HG03442 (cell line): ENCODE measurements around the gene SGMS1.
"Not testable (repeated sequence)": the region's sequence is repeated elsewhere in the genome, so short reads cannot be mapped to it uniquely, and the experiment has no call there.

Source experiments
- ATAC-seq: cut with Tn5 transposase; IDR thresholded peaks from one replicate; pipeline ENCODE4 v1.9.1; 2021; ENCODE audit warnings: mild to moderate bottlenecking, moderate library complexity; ENCODE audit not compliant: unreplicated experiment

The SGMS1 gene

DNA sequence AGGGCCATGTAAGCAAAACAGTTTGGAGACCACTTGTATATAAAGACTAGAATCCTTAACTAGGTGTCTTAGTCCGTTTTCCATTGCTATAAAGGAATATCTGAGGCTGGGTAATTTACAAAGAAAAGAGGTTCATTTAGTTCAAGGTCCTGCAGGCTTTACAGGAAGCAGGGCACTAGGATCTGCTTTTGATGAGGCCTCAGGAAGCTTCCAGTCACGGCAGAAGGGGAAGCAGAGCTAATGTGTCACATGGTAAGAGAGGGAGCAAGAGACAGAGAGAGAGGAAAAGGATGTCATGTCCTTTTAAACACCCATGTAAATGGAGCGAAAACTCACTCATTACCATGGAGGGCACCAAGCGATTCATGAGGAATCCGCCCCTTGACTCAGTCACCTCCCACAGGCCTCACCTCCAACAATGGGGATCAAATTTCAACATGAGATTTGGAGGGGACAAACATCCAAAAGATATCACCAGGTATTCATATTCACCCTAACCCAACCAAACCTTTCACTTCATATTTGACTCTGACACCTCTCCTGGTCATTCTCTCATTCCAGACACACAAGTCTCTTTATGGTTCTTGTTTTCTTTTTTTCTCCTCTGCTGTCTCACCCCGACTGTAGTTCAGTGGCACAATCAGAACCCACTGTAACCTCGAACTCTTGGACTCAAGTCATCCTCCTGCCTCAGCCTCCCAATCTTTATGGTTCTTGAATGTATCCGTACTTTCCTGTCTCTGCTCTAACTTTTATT is 342.4 kb downstream of the SGMS1 start:
- no peak for ATAC-seq

DNA sequence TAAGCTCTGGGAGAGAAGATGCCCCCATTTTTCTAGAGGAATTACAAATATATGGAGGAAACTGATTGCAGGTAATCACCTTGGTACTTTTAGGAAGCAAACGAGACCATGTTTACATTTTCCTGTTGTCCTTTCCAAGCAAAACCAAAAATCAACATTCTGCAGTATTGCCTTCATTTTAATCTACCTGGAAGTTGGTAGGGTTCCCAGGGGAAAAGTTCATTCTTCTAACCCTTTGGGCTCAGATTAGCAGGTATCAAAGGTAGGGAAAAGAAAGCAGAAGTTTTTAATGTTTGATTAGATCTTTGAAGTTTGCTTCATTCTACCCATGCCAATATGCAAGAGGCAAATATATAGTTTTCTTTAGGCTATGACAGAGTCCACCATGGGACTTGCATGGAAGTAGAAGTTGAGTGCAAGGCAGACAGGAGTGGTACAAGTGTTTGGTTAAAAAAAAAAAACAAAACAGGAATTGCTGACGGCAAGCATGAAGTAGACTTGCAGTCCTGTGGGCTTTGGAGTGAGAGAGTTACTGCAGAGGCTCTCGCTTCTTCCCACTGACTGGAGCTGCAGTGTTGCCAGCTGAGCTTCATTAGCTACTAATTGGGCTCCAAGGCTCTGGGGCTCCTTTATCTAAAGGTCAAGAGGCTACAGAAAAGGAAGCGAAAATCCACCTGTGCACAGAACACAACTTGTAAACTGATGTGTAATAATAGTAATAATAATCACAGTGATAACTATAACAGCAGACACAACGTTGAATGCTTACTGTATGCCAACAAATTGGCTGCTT is 343.5 kb downstream of the SGMS1 start:
- ATAC-seq, result no peak

DNA sequence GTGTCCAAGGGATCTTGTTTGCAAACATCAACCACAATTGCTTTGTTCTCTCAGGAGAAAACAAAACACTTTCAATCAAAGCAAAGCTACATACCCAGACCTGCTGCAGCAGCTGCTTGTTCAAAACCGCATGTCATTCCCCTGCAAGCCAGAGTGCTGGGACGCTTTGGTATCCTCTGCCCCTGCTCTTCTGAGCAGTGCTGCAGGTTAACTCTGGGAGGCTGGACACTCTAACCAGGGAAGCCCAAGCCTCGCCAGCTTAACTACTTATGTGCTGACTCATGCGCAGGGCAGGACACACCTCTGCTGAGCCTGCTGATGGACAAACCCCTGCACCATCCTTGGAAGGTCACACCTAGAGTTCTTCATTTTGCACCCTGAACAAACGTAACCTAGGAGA is 344.3 kb downstream of the SGMS1 start:
- ATAC-seq, result no peak

DNA sequence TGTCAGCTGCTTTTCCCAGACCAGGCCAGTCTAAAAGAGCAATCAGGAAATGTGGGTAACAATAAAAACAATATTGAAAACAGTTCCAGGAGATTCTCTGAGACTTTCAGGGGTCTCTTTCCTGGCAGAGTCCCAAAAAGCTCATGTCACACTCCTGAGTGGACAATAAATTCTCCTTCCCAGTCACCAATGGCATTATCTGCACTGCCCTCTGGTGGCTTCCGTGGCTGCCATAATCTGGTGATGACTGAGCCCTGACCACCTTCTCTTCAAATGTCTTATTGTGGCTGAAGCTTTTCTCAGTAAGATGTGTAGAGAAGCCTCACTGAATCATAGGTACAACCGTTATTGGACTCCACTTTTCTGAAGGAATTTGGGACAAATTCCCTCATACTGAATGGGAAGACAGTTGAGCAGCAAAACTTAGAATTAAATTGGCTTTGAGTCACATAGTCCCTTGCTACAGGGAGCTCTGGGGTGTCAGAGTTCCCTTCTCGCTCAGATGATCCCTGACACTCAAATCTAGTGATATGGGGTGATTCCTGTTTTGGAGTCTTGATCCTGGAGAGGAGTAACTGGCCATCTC is 348.0 kb downstream of the SGMS1 start:
- ATAC-seq, result peak; percentile 70

DNA sequence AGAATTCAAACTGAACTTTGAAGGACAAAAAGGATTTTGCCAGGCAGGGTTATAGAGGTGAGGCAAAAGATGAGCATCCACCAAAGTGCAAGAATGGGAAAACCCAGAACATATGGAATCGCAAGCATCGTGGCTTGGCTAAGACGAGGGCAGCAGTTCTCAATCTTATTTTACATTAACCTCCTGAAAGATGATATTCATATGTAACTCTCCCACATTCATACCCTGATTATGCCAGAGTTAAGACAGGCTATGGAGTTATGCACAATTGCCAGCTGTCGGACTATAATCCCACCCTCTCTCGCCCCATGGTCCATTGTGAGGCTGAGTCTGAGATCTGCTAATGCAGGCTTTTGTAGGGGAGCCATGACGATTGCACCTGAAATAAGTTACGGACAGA is 351.2 kb downstream of the SGMS1 start:
- no peak for ATAC-seq

DNA sequence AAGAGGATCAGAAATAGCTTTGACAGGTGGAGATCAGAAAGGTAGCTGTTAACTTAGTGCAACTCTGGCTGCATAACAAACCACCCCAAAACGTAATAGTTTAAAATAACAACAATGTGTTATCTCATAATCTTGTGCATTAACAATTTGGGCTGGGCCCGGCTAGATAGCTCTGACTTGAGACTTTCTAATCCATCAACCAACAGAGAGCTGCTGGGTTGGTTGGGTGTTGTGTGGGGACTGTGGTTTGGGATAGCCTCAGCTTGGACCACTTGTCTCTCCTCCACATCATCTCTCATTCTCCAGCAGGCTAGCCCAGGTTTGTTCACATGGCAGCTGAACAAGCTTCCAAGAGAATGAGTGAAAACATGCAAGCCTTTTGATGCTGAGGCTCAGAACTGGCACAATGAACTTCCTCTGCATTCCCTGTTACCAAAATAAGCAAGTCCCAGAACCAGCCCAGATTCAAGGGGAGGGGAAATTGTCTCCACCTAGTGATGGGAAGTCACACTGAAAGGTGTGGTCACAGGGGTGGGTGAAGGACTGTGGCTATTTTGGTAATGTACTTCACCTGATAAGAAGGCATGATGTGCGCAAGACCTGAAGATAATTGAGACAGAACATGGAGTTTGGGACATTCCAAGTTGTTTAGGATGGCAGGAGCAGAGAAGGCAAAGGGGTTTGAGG is 352.0 kb downstream of the SGMS1 start:
- ATAC-seq, result no peak

DNA sequence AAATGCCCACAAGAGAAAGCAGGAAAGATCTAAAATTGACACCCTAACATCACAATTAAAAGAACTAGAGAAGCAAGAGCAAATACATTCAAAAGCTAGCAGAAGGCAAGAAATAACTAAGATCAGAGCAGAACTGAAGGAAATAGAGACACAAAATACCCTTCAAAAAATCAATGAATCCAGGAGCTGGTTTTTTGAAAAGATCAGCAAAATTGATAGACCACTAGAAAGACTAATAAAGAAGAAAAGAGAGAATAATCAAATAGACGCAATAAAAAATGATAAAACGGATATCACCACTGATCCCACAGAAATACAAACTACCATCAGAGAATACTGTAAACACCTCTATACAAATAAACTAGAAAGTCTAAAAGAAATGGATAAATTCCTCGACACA is 355.9 kb downstream of the SGMS1 start:
- not testable (repeated sequence) for ATAC-seq

DNA sequence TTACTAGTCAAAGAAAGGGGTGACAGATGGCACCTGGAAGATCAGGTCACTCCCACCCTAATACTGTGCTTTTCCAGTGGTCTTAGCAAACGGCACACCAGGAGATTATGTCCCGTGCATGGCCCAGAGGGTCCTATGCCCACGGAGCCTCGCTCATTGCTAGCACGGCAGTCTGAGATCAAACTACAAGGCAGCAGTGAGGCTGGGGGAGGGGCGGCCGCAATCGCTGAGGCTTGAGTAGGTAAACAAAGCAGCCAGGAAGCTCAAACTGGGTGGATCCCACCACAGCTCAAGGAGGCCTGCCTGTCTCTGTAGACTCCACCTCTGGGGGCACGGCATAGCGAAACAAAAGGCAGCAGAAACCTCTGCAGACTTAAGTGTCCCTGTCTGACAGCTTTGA is 361.1 kb downstream of the SGMS1 start:
- not testable (repeated sequence) for ATAC-seq

DNA sequence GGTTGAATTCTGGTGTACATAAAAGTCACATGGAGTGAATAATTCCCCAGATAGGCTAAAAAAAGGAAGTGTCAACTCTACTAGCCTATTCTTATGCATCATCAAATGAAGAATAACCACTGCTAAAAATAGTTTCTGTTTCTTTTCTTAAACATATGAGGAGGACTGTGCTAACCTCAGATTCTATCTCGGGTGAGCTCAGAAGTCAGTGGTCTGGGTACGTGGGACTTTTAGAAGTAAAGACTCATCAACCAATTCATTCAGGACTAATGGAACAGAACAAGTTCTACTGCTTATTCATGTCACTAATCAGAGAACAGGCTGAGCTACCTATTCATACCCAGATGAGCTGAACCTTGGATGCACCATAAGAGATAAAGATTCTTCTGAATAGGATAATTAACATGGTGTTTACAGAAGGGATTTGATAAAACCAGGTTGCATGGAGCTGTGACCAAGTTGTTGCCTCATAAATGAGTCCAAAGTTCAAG is 362.9 kb downstream of the SGMS1 start:
- ATAC-seq, result peak; percentile 99
